Measurements from ENCODE around the gene AK8.
A peak's percentile ranks its signal among the peaks of the same experiment; 100 is the strongest.

AK8 gene

GRCh38 chr9:132910376-132910775 is 32.3 kb upstream of the AK8 start:
- TF ChIP-seq, protein P1, sequence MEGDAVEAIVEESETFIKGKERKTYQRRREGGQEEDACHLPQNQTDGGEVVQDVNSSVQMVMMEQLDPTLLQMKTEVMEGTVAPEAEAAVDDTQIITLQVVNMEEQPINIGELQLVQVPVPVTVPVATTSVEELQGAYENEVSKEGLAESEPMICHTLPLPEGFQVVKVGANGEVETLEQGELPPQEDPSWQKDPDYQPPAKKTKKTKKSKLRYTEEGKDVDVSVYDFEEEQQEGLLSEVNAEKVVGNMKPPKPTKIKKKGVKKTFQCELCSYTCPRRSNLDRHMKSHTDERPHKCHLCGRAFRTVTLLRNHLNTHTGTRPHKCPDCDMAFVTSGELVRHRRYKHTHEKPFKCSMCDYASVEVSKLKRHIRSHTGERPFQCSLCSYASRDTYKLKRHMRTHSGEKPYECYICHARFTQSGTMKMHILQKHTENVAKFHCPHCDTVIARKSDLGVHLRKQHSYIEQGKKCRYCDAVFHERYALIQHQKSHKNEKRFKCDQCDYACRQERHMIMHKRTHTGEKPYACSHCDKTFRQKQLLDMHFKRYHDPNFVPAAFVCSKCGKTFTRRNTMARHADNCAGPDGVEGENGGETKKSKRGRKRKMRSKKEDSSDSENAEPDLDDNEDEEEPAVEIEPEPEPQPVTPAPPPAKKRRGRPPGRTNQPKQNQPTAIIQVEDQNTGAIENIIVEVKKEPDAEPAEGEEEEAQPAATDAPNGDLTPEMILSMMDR (IDR thresholded peaks at IDR 0.05; ENCODE audit: extremely low read depth, insufficient read depth, missing control alignments), result no peak
- in situ Hi-C loops (cut with MboI; ENCODE audit: low pct_unique_long_range_greater_than_20kb, low sequenced_read_pairs, unreplicated experiment), result no loop called here
- DNase-seq (ENCODE audit: low spot score), result no peak

DNA sequence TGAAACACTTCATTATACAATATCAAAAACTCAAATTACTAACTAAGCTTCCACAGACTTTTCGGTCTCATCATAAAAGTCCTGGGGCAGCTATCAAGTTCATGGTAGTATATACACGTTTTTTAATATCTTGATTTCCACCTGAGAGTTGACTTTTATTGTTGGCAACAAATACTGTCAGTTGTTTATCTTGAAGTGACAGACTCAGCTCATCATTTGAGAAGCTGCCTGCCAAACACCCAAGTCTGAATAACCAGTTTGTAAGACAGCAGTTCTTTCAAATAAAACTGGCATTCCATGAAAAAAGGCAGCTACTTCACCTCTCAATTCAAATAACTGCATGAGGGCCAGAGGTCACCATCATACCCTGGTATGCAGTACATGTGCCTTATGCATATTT is 31.2 kb upstream of the AK8 start:
- DNase-seq (ENCODE audit: low spot score), result no peak
- in situ Hi-C loops (cut with MboI; ENCODE audit: low pct_unique_long_range_greater_than_20kb, low sequenced_read_pairs, unreplicated experiment), result no loop called here
- TF ChIP-seq, protein P1 (IDR thresholded peaks at IDR 0.05; ENCODE audit: extremely low read depth, insufficient read depth, missing control alignments), result no peak

GRCh38 chr9:132908635-132909034 is 30.6 kb upstream of the AK8 start:
- no peak for DNase-seq (ENCODE audit: low spot score)
- in situ Hi-C loops (cut with MboI; ENCODE audit: low pct_unique_long_range_greater_than_20kb, low sequenced_read_pairs, unreplicated experiment), result no loop called here
- TF ChIP-seq, protein P1 (IDR thresholded peaks at IDR 0.05; ENCODE audit: extremely low read depth, insufficient read depth, missing control alignments), result no peak

DNA sequence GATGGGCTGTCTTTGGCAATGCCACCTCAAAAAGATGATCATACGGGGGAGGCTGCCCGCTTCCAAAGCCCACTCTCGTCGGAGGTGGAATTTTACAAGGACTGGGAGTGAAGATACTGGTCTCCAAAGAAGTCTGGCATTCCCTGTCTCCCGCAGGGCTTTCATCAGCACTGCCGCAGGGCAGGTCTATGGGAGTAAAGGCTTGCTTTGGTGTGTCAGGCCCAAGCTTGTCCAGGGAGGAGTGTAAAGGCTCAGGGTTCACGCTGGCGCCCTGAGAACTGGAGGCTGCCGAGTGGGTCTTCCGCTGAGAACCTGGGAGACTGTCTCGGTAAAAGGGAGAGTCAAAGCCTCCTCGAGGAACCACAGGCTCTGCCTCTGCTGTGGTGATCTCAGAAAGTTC is 27.6 kb upstream of the AK8 start:
- no peak for DNase-seq (ENCODE audit: low spot score)
- in situ Hi-C loops (cut with MboI; ENCODE audit: low pct_unique_long_range_greater_than_20kb, low sequenced_read_pairs, unreplicated experiment), result no loop called here
- TF ChIP-seq, protein P1 (IDR thresholded peaks at IDR 0.05; ENCODE audit: extremely low read depth, insufficient read depth, missing control alignments), result no peak

- in situ Hi-C loops (cut with MboI; ENCODE audit: low pct_unique_long_range_greater_than_20kb, low sequenced_read_pairs, unreplicated experiment), result no loop called here
- DNase-seq (ENCODE audit: low spot score), result no peak
- TF ChIP-seq, protein P1 (IDR thresholded peaks at IDR 0.05; ENCODE audit: extremely low read depth, insufficient read depth, missing control alignments), result no peak
Observed at GRCh38 chr9:132903574-132904492, 25.7 kb upstream of the AK8 start.

- DNase-seq (ENCODE audit: low spot score), result peak; percentile 83
- in situ Hi-C loops (cut with MboI; ENCODE audit: low pct_unique_long_range_greater_than_20kb, low sequenced_read_pairs, unreplicated experiment), result no loop called here
- TF ChIP-seq, protein P1 (IDR thresholded peaks at IDR 0.05; ENCODE audit: extremely low read depth, insufficient read depth, missing control alignments), result peak; percentile 85
Observed at GRCh38 chr9:132901858-132902831, 24.1 kb upstream of the AK8 start.

Measured in GM13977 (cell line).